Testis (tissue), 3 donors: Measurements from ENCODE around the gene SLC26A11. TPM values are rescaled to one million over a fixed set of nuclear protein-coding genes. Genes with fewer than 3 reads are reported as not detected.

ENCODE experiments used
- DNase-seq: peaks from one replicate; pipeline ENCODE4 v3.0.0-alpha.2; 2019
- H3K27ac ChIP-seq, 2 donors: fragments of 200-600 bp; sonication (generic); one replicate each; pipeline ENCODE4 v1.5.1; 2019
- H3K27me3 ChIP-seq: fragments of 200-600 bp; sonication (generic); one replicate; pipeline ENCODE4 v1.5.1; 2019
- H3K36me3 ChIP-seq: fragments of 200-600 bp; sonication (generic); one replicate; pipeline ENCODE4 v1.5.1; 2017; ENCODE audit warnings: low read depth; ENCODE audit errors: missing control alignments
- H3K4me1 ChIP-seq: fragments of 200-600 bp; sonication (generic); one replicate; pipeline ENCODE4 v1.5.1; 2019
- H3K4me3 ChIP-seq, 2 donors: fragments of 200-600 bp; sonication (generic); one replicate each; pipeline ENCODE4 v1.5.1; 2017 to 2019
- H3K9me3 ChIP-seq: fragments of 200-600 bp; sonication (generic); one replicate; pipeline ENCODE4 v1.5.1; 2017
- POLR2A ChIP-seq: fragments of 450-650 bp; IDR thresholded peaks from one replicate; pipeline ENCODE4 v1.6.1; 2017; ENCODE audit warnings: antibody characterized with exemption, mild to moderate bottlenecking, moderate library complexity
- WGBS, 2 donors: methylation state at CpG; one replicate each; pipeline ENCODE4 v1.1.5; 2018; 5-methylcytosine and 5-hydroxymethylcytosine counted together
- intact Hi-C: fragments of 100-400 bp; cut with DNase I; formaldehyde crosslinking; loops from one replicate; pipeline ENCODE4 v1.15.1; 2023; ENCODE audit warnings: low total_unique reads
- polyA plus RNA-seq: library from polyadenylated mRNA; stranded (reverse); fragments of 350-450 nt; fragmentation: Illumina TruSeq; extraction: RNeasy Lipid Tissue Mini Kit (QIAGEN cat#74804); gene quantifications from one replicate; pipeline ENCODE4 v1.2.3, GENCODE V29; 2014; ENCODE audit warnings: low read depth, low replicate concordance; ENCODE audit not compliant: insufficient read depth
- total RNA-seq, 2 donors: library from RNA; depleted of rRNA; stranded (reverse); fragments of >200 nt; gene quantifications; one replicate each; pipeline ENCODE4 v1.2.3, GENCODE V29; 2016
- TF ChIP-seq, protein P1 (sequence below), 3 experiments: fragments of 450-650 bp in 2 of 3; fragments of 200-600 bp in 1 of 3; sonication (generic) in 1 of 3; IDR thresholded peaks; one replicate each; pipeline ENCODE4 v1.5.1; 2016 to 2019; ENCODE audit warnings: antibody characterized with exemption in 3 of 3, mild to moderate bottlenecking in 2 of 3, moderate library complexity in 1 of 3

The SLC26A11 gene
- total and polyA plus RNA-seq, 3 donors from 2014 or later, result 8.4 to 19.0 (median 16.9) TPM

DNA sequence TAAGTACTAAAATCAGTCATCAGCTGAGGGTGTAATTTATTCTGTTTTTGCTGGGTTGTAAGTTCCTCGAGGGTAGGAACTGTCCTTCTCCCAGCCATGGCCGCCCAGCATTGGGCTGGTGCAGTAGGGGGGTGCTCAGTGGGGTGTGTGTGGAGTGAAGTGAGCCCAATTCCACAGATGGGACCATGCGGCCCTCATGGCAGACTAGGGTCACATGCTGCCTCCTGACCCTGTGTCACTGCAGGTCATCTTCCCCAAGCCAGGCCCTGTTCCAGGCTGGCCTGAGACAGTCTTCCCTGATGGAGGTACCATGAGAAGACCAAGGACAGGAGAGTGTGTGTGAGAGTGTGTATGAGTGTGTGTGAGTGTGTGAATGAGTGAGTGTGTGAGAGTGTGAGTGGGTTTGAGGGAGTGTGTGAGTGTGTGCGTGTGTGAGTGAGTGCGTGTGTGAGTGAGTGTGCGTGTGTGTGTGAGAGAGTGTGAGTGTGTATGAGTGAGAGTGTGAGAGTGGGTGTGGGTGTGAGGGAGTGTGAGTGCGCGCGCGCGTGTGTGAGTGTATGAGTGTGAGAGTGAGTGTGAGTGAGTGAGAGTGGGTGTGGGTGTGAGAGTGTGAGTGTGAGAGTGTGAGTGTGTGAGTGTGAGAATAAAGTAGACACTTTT is 3.7 kb downstream of the SLC26A11 start:
- no peak overlapping the region for H3K4me3 ChIP-seq
- peaks cover 12% of the 10 kb centered on the region for H3K4me1 ChIP-seq
- no peak for DNase-seq
- H3K27me3 ChIP-seq, result no peaks in the 10 kb centered on the region
- H3K9me3 ChIP-seq, result no peaks in the 10 kb centered on the region
- 87 to 92% methylated on average over 11 of the region's 11 CpGs for WGBS, 2 donors
- no peaks in the 10 kb centered on the region for H3K36me3 ChIP-seq
- no peak overlapping the region for H3K27ac ChIP-seq
- TF ChIP-seq, protein P1, sequence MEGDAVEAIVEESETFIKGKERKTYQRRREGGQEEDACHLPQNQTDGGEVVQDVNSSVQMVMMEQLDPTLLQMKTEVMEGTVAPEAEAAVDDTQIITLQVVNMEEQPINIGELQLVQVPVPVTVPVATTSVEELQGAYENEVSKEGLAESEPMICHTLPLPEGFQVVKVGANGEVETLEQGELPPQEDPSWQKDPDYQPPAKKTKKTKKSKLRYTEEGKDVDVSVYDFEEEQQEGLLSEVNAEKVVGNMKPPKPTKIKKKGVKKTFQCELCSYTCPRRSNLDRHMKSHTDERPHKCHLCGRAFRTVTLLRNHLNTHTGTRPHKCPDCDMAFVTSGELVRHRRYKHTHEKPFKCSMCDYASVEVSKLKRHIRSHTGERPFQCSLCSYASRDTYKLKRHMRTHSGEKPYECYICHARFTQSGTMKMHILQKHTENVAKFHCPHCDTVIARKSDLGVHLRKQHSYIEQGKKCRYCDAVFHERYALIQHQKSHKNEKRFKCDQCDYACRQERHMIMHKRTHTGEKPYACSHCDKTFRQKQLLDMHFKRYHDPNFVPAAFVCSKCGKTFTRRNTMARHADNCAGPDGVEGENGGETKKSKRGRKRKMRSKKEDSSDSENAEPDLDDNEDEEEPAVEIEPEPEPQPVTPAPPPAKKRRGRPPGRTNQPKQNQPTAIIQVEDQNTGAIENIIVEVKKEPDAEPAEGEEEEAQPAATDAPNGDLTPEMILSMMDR (IDR thresholded peaks at IDR 0.05), result no peak
- TF ChIP-seq POLR2A, result no peak
- intact Hi-C loops, result no loop called here

DNA sequence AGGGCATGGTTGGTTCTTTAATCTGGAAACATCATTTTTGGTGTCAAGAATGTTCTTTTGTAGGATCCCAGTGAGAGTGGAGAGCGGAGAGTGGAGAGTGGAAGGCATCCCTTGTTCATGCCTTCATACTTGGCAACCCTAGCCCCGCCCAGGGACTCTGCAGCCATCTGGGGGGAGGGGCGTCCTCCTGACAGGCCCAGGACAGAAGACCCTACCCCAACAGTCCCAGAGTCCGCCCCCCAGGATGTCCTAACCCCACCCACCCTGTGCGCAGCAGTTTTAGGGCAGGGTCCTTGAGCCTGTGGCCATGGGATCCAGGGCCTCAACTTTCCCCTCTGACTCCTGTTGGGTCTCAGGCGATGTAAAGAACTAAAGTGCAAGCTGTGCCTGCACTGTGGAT is 4.5 kb downstream of the SLC26A11 start:
- Histone ChIP-seq H3K4me3 (no peak overlapping the region), H3K27ac (no peak overlapping the region), H3K4me1 (peaks cover 6% of the 10 kb centered on the region), H3K36me3 (no peaks in the 10 kb centered on the region), H3K27me3 (no peaks in the 10 kb centered on the region), H3K9me3 (no peaks in the 10 kb centered on the region)
- 86 to 93% methylated on average over 6 of the region's 6 CpGs for WGBS, 2 donors
- TF ChIP-seq, protein P1 (IDR thresholded peaks at IDR 0.05), result no peak
- TF ChIP-seq POLR2A, result no peak
- no peak for DNase-seq
- intact Hi-C loops, result no loop called here

DNA sequence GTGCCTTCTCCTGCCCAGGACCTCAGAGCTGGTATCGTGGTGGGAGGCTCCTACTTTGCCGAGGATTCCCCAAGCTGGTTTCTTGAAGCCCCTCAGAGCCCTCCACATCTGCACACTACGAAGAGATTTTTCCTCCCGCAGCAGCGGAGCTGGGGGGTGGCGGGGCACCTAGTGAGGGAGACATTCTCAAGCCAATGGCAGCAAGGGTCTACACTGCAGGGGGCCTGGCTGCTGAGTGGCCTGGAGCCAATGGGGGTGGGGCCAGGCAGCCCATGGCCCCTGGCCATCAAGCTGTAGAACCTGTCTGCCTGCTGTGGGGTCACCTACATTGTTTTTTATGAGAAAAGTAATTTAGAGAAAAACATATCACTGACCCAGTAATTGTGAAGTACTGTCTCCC is 5.0 kb downstream of the SLC26A11 start:
- Histone ChIP-seq H3K9me3 (no peaks in the 10 kb centered on the region), H3K27me3 (no peaks in the 10 kb centered on the region), H3K4me1 (peaks cover 3% of the 10 kb centered on the region), H3K27ac (no peak overlapping the region), H3K4me3 (no peak overlapping the region), H3K36me3 (no peaks in the 10 kb centered on the region)
- intact Hi-C loops, result no loop called here
- no peak for TF ChIP-seq POLR2A
- TF ChIP-seq, protein P1 (IDR thresholded peaks at IDR 0.05), result no peak
- WGBS, 2 donors, result 90 to 91% methylated on average over 3 to 6 of the region's 6 CpGs
- DNase-seq, result no peak

DNA sequence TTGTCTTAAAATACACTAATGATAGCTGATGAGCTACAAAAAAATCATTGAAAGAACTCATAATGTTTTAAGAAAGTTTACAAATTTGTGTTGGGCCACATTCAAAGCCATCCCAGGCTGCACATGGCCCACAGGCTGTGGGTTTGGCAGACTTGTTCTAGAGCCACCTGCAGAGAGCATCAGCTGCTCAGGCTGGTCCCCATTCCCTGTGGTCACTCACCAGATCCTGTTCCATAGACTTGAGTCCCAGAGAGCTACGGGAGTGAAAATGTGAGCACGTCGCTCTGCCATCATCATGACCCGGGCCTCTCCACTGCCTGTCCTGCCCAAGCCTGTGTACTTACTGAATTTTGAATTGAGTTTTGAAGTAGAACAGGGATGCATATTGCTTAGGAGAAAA is 6.9 kb downstream of the SLC26A11 start:
- 84 to 95% methylated on average over 4 of the region's 4 CpGs for WGBS, 2 donors
- Histone ChIP-seq H3K4me3 (no peak overlapping the region), H3K27ac (no peak overlapping the region), H3K9me3 (no peaks in the 10 kb centered on the region), H3K27me3 (no peaks in the 10 kb centered on the region), H3K36me3 (no peaks in the 10 kb centered on the region), H3K4me1 (no peaks in the 10 kb centered on the region)
- DNase-seq, result no peak
- intact Hi-C loops, result no loop called here
- TF ChIP-seq, protein P1 (IDR thresholded peaks at IDR 0.05), result no peak
- TF ChIP-seq POLR2A, result no peak

DNA sequence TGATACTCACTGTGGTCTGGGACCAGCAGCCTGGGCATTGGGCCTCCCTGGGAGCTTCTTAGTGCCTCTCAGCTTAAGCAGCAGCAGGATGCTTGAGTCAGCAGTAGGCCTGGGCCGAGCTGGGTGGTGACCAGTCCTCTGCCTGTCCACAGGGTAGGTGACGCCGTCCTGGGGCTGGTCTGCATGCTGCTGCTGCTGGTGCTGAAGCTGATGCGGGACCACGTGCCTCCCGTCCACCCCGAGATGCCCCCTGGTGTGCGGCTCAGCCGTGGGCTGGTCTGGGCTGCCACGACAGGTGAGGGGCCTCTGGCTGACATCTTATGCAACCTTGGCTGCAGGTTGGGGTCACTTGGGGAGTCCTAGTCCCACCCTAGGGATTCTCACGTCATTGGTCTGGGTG is 7.4 kb downstream of the SLC26A11 start:
- intact Hi-C loops, result no loop called here
- no peak overlapping the region for H3K27ac ChIP-seq

More for the DNA sequence above, 7.4 kb downstream of the SLC26A11 start:
- H3K4me1 ChIP-seq, result no peaks in the 10 kb centered on the region
- 95 to 96% methylated on average over 9 to 11 of the region's 11 CpGs for WGBS, 2 donors
- H3K27me3 ChIP-seq, result no peaks in the 10 kb centered on the region
- no peaks in the 10 kb centered on the region for H3K9me3 ChIP-seq
- H3K36me3 ChIP-seq, result no peaks in the 10 kb centered on the region
- DNase-seq, result no peak
- no peak overlapping the region for H3K4me3 ChIP-seq
- TF ChIP-seq, protein P1 (IDR thresholded peaks at IDR 0.05), result no peak
- no peak for TF ChIP-seq POLR2A
